GM18858 (cell line): ENCODE measurements around the gene WWOX.

Source experiments
- ATAC-seq: cut with Tn5 transposase; IDR thresholded peaks from one replicate; pipeline ENCODE4 v1.9.1; 2021; ENCODE audit not compliant: unreplicated experiment

WWOX gene

GRCh38 chr16:78192734-78193488 is 93.5 kb downstream of the WWOX start:
- ATAC-seq = no peak

GRCh38 chr16:78194948-78195347 is 95.5 kb downstream of the WWOX start:
- no peak for ATAC-seq

- no peak for ATAC-seq
Observed at GRCh38 chr16:78195797-78196196, 96.3 kb downstream of the WWOX start.

GRCh38 chr16:78196502-78196901 is 97.0 kb downstream of the WWOX start:
- ATAC-seq = no peak

GRCh38 chr16:78198288-78198687 is 98.8 kb downstream of the WWOX start:
- ATAC-seq = no peak

- ATAC-seq = no peak
Observed at GRCh38 chr16:78199325-78200022, 100.0 kb downstream of the WWOX start.

- no peak for ATAC-seq
Observed at GRCh38 chr16:78200023-78200389, 100.6 kb downstream of the WWOX start.

GRCh38 chr16:78200623-78201096 is 101.2 kb downstream of the WWOX start:
- ATAC-seq = no peak

GRCh38 chr16:78205506-78205905 is 106.1 kb downstream of the WWOX start:
- no peak for ATAC-seq

GRCh38 chr16:78206623-78207223 is 107.3 kb downstream of the WWOX start:
- ATAC-seq = no peak

- ATAC-seq = no peak
Observed at GRCh38 chr16:78209951-78210661, 110.7 kb downstream of the WWOX start.

GRCh38 chr16:78211020-78211599 is 111.7 kb downstream of the WWOX start:
- ATAC-seq = no peak

- no peak for ATAC-seq
Observed at GRCh38 chr16:78211946-78212345, 112.5 kb downstream of the WWOX start.

- no peak for ATAC-seq
Observed at GRCh38 chr16:78212674-78213073, 113.2 kb downstream of the WWOX start.

- no peak for ATAC-seq
Observed at GRCh38 chr16:78213751-78214150, 114.3 kb downstream of the WWOX start.

GRCh38 chr16:78215222-78215621 is 115.8 kb downstream of the WWOX start:
- ATAC-seq = no peak

- ATAC-seq = no peak
Observed at GRCh38 chr16:78216166-78216745, 116.8 kb downstream of the WWOX start.

GRCh38 chr16:78217276-78217675 is 117.8 kb downstream of the WWOX start:
- ATAC-seq = no peak

- no peak for ATAC-seq
Observed at GRCh38 chr16:78218279-78218678, 118.8 kb downstream of the WWOX start.

- ATAC-seq = no peak
Observed at GRCh38 chr16:78218856-78219651, 119.6 kb downstream of the WWOX start.
